ENCODE data around the gene NADSYN1. TPM values are rescaled to one million over a fixed set of nuclear protein-coding genes. Genes with fewer than 3 reads are reported as not detected.

NADSYN1 gene
- total RNA-seq (2022; extraction: Qiagen RNA extraction), result 37.4 to 49.6 TPM (median 48.7 TPM) in 5 replicates

DNA sequence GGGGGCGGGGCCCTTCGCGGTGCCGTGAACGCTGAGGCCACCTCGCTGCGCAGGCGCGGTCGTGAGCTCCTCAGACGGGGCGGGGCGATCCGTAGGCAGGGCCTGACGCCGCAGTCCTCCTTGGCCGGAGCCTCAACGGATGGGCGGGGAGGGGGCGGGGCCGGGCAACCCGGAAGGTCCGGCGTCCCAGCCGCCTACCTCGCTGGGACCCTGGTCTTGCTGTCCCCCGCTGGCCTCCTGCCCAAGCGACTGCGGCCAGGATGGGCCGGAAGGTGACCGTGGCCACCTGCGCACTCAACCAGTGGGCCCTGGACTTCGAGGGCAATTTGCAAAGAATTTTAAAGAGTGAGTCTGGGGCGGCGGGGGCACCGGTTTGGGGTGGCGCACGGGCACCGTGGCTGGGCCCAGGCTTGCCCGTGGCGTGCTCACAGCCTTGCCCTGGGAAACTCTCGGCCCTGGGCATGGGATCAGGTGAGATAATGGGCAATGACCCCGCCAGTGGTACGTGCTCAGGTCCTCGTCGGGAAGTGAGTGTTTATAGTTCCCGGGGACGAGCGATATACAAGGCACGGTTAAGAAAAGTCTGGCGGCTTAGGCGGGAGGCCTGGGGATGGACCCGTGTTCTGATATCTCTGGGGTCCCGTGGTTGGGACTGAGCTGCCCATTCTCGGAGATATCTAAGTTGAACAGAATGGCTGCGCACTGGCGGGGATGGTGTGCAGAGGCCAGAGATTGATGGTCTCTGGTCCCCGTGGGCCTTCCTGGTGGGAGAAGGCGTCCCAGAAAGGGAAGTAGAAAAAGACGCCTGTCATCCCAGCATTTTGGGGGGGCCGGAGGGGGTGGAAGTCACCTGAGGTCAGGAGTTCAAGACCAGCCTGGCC is at the start of gene NADSYN1:
Gene NADSYN1, plus strand, starts transcription at position 167 of the 881 bp plus-strand sequence. Its CDS starts 94 bp downstream, at position 261.

DNA sequence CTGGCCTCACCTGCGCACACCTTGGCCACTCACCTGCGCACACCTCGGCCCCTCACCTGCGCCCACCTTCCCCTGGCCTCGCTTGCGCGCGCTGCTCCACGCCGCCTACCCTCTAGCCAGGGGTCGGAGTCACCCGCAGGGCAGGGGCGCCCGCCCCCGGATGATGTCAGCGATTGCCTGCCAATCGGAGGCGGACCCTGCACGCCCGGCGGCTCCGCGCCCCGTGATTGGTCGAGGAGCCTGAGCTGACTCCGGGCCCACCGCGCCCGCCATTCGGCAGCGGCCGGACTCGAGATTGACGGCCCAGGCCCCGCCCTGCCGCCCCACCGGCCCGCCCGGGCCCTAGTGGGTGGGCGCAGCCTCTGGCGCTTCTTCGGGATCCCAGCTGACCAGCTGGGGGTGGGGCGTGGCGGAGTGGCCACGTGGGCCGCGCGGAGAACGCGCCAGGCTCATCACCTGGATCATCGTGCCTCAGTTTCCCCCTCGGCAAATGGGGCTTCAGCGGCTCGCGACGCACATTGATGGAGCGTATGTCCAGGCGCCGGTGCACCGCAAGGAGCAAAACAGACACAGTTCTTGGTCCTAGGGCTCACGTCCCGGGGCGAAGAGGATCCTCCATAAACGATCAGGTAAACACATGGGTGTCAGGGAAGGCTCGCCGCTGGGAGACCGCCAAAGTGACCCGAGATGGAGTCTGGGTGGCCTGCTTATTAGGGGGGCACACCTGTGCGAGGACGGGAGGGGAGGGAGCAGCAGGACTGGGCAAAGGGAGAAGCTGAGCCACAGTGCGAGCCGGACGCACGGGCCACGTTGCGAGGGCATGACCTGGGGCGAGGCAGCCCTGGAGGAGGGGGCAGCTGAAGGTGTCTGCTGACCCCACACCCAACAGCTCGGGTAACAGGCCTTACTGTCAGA is 4.5 kb upstream of the NADSYN1 start, which contains the start of gene DHCR7:
Gene DHCR7, minus strand, starts transcription at position 137 of the 915 bp plus-strand sequence. CDS start 3,441 bp downstream, outside the sequence.

DNA sequence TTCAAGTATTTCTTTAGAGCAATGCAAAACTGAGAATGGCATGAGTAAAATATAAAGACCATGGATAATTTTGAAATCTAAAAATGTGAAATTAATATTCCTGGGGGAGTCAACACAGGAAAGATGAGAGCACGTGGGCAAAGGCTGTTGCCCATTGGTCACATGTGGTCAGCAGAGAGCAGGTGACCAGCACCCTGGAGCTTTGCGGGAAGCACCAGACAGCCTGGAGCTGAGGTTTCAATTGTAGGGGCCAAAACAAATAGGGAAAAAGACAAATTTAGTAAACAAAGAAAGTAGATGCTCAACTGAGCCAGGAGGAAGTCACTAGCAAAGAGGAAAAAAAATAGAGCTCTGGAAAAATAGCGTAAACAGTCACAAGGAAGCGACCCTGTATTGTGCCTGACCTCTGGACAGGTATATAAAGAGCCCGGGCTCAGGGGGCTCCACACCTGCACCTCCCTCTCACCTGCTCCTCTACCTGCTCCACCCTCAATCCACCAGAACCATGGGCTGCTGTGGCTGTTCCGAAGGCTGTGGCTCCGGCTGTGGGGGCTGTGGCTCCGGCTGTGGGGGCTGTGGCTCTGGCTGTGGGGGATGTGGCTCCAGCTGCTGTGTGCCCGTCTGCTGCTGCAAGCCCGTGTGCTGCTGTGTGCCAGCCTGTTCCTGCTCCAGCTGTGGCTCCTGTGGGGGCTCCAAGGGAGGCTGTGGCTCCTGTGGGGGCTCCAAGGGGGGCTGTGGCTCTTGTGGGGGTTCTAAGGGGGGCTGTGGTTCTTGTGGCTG is 74.0 kb downstream of the NADSYN1 start, which contains the start of gene KRTAP5-7:
Gene KRTAP5-7, plus strand, starts transcription at position 472 of the 780 bp plus-strand sequence. Its CDS starts 34 bp downstream, at position 506.

DNA sequence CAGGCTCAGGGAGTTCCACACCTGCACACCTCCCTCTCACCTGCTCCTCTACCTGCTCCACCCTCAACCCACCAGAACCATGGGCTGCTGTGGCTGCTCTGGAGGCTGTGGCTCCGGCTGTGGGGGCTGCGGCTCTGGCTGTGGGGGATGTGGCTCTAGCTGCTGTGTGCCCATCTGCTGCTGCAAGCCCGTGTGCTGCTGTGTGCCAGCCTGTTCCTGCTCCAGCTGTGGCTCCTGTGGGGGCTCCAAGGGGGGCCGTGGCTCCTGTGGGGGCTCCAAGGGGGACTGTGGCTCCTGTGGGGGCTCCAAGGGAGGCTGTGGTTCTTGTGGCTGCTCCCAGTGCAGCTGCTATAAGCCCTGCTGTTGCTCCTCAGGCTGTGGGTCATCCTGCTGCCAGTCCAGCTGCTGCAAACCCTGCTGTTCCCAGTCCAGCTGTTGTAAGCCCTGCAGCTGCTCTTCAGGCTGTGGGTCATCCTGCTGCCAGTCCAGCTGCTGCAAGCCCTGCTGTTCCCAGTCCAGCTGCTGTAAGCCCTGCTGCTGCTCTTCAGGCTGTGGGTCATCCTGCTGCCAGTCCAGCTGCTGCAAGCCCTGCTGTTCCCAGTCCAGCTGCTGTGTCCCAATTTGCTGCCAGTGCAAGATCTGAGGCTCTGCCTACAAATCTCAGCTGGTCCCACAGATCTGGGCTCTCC is 85.1 kb downstream of the NADSYN1 start, which contains the start of gene KRTAP5-8:
Gene KRTAP5-8, plus strand, starts transcription at position 49 of the 689 bp plus-strand sequence. Its CDS starts 31 bp downstream, at position 80.

DNA sequence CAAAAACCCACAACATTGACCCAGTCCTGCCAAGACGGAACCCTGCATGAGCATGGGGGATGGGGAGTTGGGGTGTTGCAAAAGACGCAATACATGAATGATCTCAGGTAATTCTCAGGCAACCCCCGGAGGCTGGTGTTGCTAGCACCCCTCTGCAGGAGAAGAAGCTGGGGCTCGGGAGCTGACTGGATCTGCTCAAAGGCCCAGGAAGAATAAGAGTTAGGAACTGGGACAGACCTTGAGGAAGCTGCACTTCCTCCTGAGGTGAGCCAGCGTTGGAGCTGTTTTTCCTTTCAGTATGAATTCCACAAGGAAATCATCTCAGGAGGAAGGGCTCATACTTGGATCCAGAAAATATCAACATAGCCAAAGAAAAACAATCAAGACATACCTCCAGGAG is 95.1 kb downstream of the NADSYN1 start, which contains the start of gene KRTAP5-9:
Gene KRTAP5-9, plus strand, starts transcription at position 301 of the 400 bp plus-strand sequence. CDS start 238 bp downstream, outside the sequence.

Other genes starting within 250 kb of the NADSYN1 start
- gene SHANK2, start 200.6 kb upstream of the NADSYN1 start, total RNA-seq (2022; extraction: Qiagen RNA extraction), result 5.5 to 8.8 TPM (median 6.9 TPM) in 5 replicates
- 39.2 to 52.6 TPM (median 48.3 TPM) in 5 replicates for gene DHCR7, start 4.8 kb upstream of the NADSYN1 start, total RNA-seq (2022; extraction: Qiagen RNA extraction)
- gene KRTAP5-7, start 74.1 kb downstream of the NADSYN1 start, total RNA-seq (2022; extraction: Qiagen RNA extraction), result not detected in 5 replicates
- not detected in 5 replicates for gene KRTAP5-8, start 84.8 kb downstream of the NADSYN1 start, total RNA-seq (2022; extraction: Qiagen RNA extraction)
- gene KRTAP5-9, start 95.2 kb downstream of the NADSYN1 start, total RNA-seq (2022; extraction: Qiagen RNA extraction), result not detected in 5 replicates
- gene KRTAP5-10, start 112.4 kb downstream of the NADSYN1 start, total RNA-seq (2022; extraction: Qiagen RNA extraction), result not detected in 5 replicates
- not detected in 5 replicates for gene KRTAP5-11, start 129.7 kb downstream of the NADSYN1 start, total RNA-seq (2022; extraction: Qiagen RNA extraction)